A549 (cell line): Measurements from ENCODE around the gene TRERF1.

Experiments used
- CTCF ChIP-seq: fragments of >200 bp; sonication (Bioruptor Twin); formaldehyde crosslinking; IDR thresholded peaks from 3 replicates; pipeline ENCODE4 v1.5.1; 2016
- HOXA7 ChIP-seq: fragments of 250-450 bp; sonication (Bioruptor Pico); IDR thresholded peaks from 2 replicates; pipeline ENCODE4 v1.5.0; 2020; ENCODE audit warnings: mild to moderate bottlenecking, moderate library complexity
- MAZ ChIP-seq: fragments of 150-350 bp; IDR thresholded peaks from 2 replicates; pipeline ENCODE4 v1.6.1; 2014; ENCODE audit warnings: antibody characterized with exemption, low read depth, low read length, borderline replicate concordance
- MYC ChIP-seq: IDR thresholded peaks from 2 replicates; pipeline ENCODE4 v1.6.1; 2012; ENCODE audit warnings: mild to moderate bottlenecking, inconsistent platforms, low read length, improper control_type of control experiment, borderline replicate concordance
- POLR2A ChIP-seq: IDR thresholded peaks from 2 replicates; pipeline ENCODE4 v1.6.1; 2012; ENCODE audit warnings: mild to moderate bottlenecking, low read length
- RAD21 ChIP-seq, 2 experiments: fragments of >200 bp in 1 of 2; sonication (Bioruptor Twin) in 1 of 2; formaldehyde crosslinking in 1 of 2; IDR thresholded peaks in 1 of 2; conservative IDR thresholded peaks in 1 of 2; 2 replicates in 1 of 2; 3 replicates in 1 of 2; pipeline ENCODE4 v1.6.1; 2012 to 2018; ENCODE audit warnings: inconsistent platforms in 1 of 2
- SMC3 ChIP-seq: fragments of >200 bp; sonication (Bioruptor Twin); formaldehyde crosslinking; IDR thresholded peaks from 3 replicates; pipeline ENCODE4 v1.6.1; 2018; ENCODE audit warnings: inconsistent platforms

GRCh38 chr6:42448927-42449659 is 2.6 kb downstream of the TRERF1 start:
- no peak for TF ChIP-seq POLR2A
- TF ChIP-seq CTCF: no peak
- no peak for TF ChIP-seq MAZ
- no peak for TF ChIP-seq RAD21 (conservative IDR thresholded peaks at IDR 0.05 in 1 of 2, IDR thresholded peaks at IDR 0.05 in 1 of 2)
- no peak for TF ChIP-seq MYC
- TF ChIP-seq SMC3: no peak
- no peak for TF ChIP-seq HOXA7 (CRISPR knock-in tag)
